ENCODE data around the gene RHOF. TPM values are rescaled to one million over a fixed set of nuclear protein-coding genes. Genes with fewer than 3 reads are reported as not detected.

The RHOF gene
- total and polyA plus RNA-seq, 8 donors: 3.2 to 105 (median 23.3) TPM

- Histone ChIP-seq H3K27ac (peak overlapping the region in 1 of 5 donors; percentile 83), H3K4me1 (peaks cover 36 to 59% (median 42%) of the 10 kb centered on the region in 4 donors), H3K36me3 (peaks cover 64 to 84% (median 75%) of the 10 kb centered on the region in 4 donors), H3K27me3 (no peaks in the 10 kb centered on the region), H3K9me3 (no peaks in the 10 kb centered on the region), H3K4me3 (no peak overlapping the region)
- DNase-seq: no peak
- TF ChIP-seq POLR2A (IDR thresholded peaks at IDR 0.05) (no peak), POLR2AphosphoS5 (IDR thresholded peaks at IDR 0.05) (no peak), EP300 (IDR thresholded peaks at IDR 0.05) (no peak)
- TF ChIP-seq, protein P1, sequence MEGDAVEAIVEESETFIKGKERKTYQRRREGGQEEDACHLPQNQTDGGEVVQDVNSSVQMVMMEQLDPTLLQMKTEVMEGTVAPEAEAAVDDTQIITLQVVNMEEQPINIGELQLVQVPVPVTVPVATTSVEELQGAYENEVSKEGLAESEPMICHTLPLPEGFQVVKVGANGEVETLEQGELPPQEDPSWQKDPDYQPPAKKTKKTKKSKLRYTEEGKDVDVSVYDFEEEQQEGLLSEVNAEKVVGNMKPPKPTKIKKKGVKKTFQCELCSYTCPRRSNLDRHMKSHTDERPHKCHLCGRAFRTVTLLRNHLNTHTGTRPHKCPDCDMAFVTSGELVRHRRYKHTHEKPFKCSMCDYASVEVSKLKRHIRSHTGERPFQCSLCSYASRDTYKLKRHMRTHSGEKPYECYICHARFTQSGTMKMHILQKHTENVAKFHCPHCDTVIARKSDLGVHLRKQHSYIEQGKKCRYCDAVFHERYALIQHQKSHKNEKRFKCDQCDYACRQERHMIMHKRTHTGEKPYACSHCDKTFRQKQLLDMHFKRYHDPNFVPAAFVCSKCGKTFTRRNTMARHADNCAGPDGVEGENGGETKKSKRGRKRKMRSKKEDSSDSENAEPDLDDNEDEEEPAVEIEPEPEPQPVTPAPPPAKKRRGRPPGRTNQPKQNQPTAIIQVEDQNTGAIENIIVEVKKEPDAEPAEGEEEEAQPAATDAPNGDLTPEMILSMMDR (IDR thresholded peaks at IDR 0.05): no peak
- 78 to 92% (median 90%) methylated on average over 2 to 14 of the region's 14 CpGs for WGBS, 5 donors
- intact Hi-C loops (cut with DNase I; ENCODE audit: low total_unique reads): loop anchor here (5.0 kb wide), 1 partner anchor 37 kb away; no protein-coding TSS in a partner anchor
These were observed 20.5 kb upstream of the RHOF start for GRCh38 chr12:121813951-121814350.

- Histone ChIP-seq H3K27me3 (no peaks in the 10 kb centered on the region), H3K36me3 (peaks cover 68 to 84% (median 75%) of the 10 kb centered on the region in 4 donors), H3K4me1 (peaks cover 36 to 62% (median 46%) of the 10 kb centered on the region in 4 donors), H3K4me3 (peak overlapping the region; percentile 60 to 75 (median 70)), H3K27ac (peak overlapping the region; percentile 68 to 84 (median 83)), H3K9me3 (no peaks in the 10 kb centered on the region)
- peak; percentile 64 to 69 for DNase-seq
- TF ChIP-seq, protein P1 (IDR thresholded peaks at IDR 0.05): no peak
- no peak for TF ChIP-seq EP300 (IDR thresholded peaks at IDR 0.05)
- no peak for TF ChIP-seq POLR2AphosphoS5 (IDR thresholded peaks at IDR 0.05)
- TF ChIP-seq POLR2A (IDR thresholded peaks at IDR 0.05): no peak
- intact Hi-C loops (cut with DNase I; ENCODE audit: low total_unique reads): loop anchor here (5.0 kb wide), 1 partner anchor 36 kb away; no protein-coding TSS in a partner anchor
- WGBS, 5 donors: 25 to 36% (median 30%) methylated on average over 23 to 25 of the region's 25 CpGs
These were observed 19.7 kb upstream of the RHOF start for GRCh38 chr12:121812921-121813896.

DNA sequence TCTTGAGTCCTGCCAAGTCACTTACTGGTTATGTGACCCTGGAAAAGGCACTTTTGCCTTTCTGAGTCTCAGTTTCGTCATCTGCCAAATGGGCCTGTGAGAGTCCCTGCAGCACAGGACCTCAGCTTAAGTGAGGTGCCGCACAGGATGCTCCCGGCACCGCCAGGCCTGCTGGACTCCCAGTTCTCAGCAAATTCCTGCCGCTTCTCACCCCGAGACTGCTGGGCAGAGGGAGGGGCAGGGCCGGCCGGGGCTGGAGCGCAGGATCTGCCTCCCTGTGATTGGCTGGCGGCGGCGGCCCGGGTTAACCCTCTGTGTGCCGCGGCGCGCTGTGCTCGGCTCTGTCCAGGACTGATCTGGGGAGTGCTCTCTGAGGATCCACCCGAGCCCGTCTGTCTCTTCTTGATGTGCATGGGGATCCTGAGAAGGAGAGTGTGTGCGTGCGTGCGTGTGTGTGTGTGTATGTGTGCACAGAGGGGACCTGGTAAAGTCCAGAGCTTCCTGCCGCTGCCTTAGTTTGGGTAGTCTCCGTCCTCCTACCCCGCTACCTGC lies 18.9 kb upstream of the RHOF start:
- no peaks in the 10 kb centered on the region for H3K27me3 ChIP-seq
- peak overlapping the region; percentile 68 to 84 (median 83) for H3K27ac ChIP-seq
- TF ChIP-seq EP300 (IDR thresholded peaks at IDR 0.05): no peak
- TF ChIP-seq, protein P1 (IDR thresholded peaks at IDR 0.05): peak in 2 of 7 experiments; percentile 31 to 59
- TF ChIP-seq POLR2AphosphoS5 (IDR thresholded peaks at IDR 0.05): peak in 2 of 3 donors; percentile 10 to 48
- no peak for TF ChIP-seq POLR2A (IDR thresholded peaks at IDR 0.05)
- intact Hi-C loops (cut with DNase I; ENCODE audit: low total_unique reads): loop anchor here (5.0 kb wide), 1 partner anchor 35 kb away; no protein-coding TSS in a partner anchor
- H3K9me3 ChIP-seq: no peaks in the 10 kb centered on the region
- 6 to 17% (median 10%) methylated on average over 9 to 26 of the region's 26 CpGs for WGBS, 5 donors
- peak; percentile 87 to 92 for DNase-seq
- H3K4me1 ChIP-seq: peaks cover 36 to 70% (median 54%) of the 10 kb centered on the region in 4 donors
- H3K36me3 ChIP-seq: peaks cover 64 to 84% (median 75%) of the 10 kb centered on the region in 4 donors
- H3K4me3 ChIP-seq: peak overlapping the region; percentile 60 to 75 (median 70)

Measured in stomach (tissue), 9 donors.